ENCODE results near the gene NKX2-1. TPM values are rescaled to one million over a fixed set of nuclear protein-coding genes. Genes with fewer than 3 reads are reported as not detected.
A peak's percentile ranks its signal among the peaks of the same experiment; 100 is the strongest.

Gene NKX2-1
- total and polyA plus RNA-seq, 8 donors, result 13.4 TPM; not detected in 7

- TF ChIP-seq POLR2A (IDR thresholded peaks at IDR 0.05) (no peak), CTCF (IDR thresholded peaks at IDR 0.05) (no peak), POLR2AphosphoS5 (IDR thresholded peaks at IDR 0.05) (no peak), EP300 (IDR thresholded peaks at IDR 0.05) (no peak)
- no peak for DNase-seq
- Histone ChIP-seq H3K4me3 (no peak overlapping the region), H3K9me3 (peaks cover 0 to 6% (median 0%) of the 10 kb centered on the region in 4 donors), H3K4me1 (peaks cover 50 to 79% (median 66%) of the 10 kb centered on the region in 4 donors), H3K27ac (no peak overlapping the region), H3K27me3 (peaks cover 52 to 100% (median 100%) of the 10 kb centered on the region in 3 donors), H3K36me3 (no peaks in the 10 kb centered on the region)
- 5 to 9% (median 7%) methylated on average over 23 to 36 of the region's 36 CpGs for WGBS, 5 donors
- intact Hi-C loops (cut with DNase I; ENCODE audit: low total_unique reads), result no loop called here
Measured at GRCh38 chr14:36522347-36522971, 2.4 kb upstream of the NKX2-1 start.

GRCh38 chr14:36521598-36522345 lies 1.7 kb upstream of the NKX2-1 start:
- intact Hi-C loops (cut with DNase I; ENCODE audit: low total_unique reads), result no loop called here
- DNase-seq, result no peak
- peaks cover 50 to 85% (median 69%) of the 10 kb centered on the region in 4 donors for H3K4me1 ChIP-seq
- peaks cover 0 to 6% (median 0%) of the 10 kb centered on the region in 4 donors for H3K9me3 ChIP-seq
- H3K4me3 ChIP-seq, result no peak overlapping the region
- TF ChIP-seq POLR2A (IDR thresholded peaks at IDR 0.05) (no peak), POLR2AphosphoS5 (IDR thresholded peaks at IDR 0.05) (no peak), EP300 (IDR thresholded peaks at IDR 0.05) (no peak), CTCF (IDR thresholded peaks at IDR 0.05) (no peak)
- H3K27me3 ChIP-seq, result peaks cover 59 to 100% (median 100%) of the 10 kb centered on the region in 3 donors
- no peak overlapping the region for H3K27ac ChIP-seq
- 9 to 17% (median 11%) methylated on average over 31 to 35 of the region's 35 CpGs for WGBS, 5 donors
- H3K36me3 ChIP-seq, result no peaks in the 10 kb centered on the region

GRCh38 chr14:36520601-36521525 lies 831 bp upstream of the NKX2-1 start:
- Histone ChIP-seq H3K4me1 (peaks cover 50 to 85% (median 69%) of the 10 kb centered on the region in 4 donors), H3K4me3 (peak overlapping the region; percentile 28 to 54 (median 34)), H3K27me3 (peaks cover 61 to 100% (median 98%) of the 10 kb centered on the region in 3 donors), H3K27ac (no peak overlapping the region), H3K9me3 (peaks cover 0 to 6% (median 0%) of the 10 kb centered on the region in 4 donors), H3K36me3 (no peaks in the 10 kb centered on the region)
- 3 to 7% (median 4%) methylated on average over 41 to 63 of the region's 63 CpGs for WGBS, 5 donors
- intact Hi-C loops (cut with DNase I; ENCODE audit: low total_unique reads), result no loop called here
- peak; percentile 44 to 59 for DNase-seq
- TF ChIP-seq POLR2A (IDR thresholded peaks at IDR 0.05), result no peak
- no peak for TF ChIP-seq EP300 (IDR thresholded peaks at IDR 0.05)
- TF ChIP-seq CTCF (IDR thresholded peaks at IDR 0.05), result peak in 1 of 7 experiments; percentile 11
- no peak for TF ChIP-seq POLR2AphosphoS5 (IDR thresholded peaks at IDR 0.05)

Data from stomach (tissue), 9 donors.